ENCODE data around the gene ZBTB45.
"Not testable (repeated sequence)": the region's sequence is repeated elsewhere in the genome, so short reads cannot be mapped to it uniquely, and the experiment has no call there.

Gene ZBTB45

DNA sequence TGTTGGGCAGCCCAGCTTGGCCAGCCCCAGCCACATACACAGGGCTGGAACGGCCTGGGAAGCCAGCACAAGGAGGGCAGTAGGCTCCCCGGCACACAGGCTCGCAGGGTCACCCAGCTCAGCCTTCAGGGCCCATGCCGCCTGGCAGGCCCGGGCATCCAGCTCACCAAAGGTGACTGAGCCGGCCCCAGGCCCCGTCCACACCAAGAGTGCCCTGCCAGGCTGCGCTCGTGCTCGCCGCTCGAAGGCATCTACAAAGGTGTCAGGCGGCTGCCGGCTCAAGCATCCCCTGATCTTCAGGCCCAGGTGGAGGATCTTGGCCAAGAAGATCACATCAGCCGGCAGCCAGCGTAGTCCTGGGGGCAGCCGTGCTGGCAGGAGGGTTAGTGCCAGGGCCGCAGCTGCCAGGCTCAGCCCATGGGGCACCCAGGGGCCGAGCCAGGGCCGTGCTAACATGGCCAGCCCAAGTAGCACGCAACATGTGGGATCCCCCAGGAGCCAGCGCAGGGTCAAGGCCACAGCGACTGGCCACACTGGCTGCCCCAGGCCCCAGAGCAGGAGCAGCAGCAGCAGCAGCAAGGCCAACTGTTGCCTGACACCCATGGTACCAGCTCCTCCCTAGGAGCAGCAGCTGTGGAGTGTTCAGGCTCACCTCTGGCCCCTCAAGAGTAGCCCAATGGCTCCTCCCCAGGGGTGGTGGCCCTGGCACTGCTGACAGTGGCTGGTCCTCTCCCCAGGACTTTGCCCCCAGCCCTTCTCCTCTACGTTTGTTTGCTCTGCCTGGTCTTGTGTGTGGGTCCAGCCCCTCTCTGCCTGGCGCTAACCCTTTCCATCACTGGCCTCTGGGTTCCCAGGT is 8.0 kb downstream of the ZBTB45 start, which contains the start of gene SLC27A5:
Gene SLC27A5 (minus strand): TSS at position 640 of the 856 bp plus-strand sequence. CDS start 37 bp downstream, at position 603.
- no peak for DNase-seq (ENCODE audit: low read depth in 2 of 3, low spot score in 2 of 3)

- no peak for DNase-seq (ENCODE audit: low read depth in 2 of 3, low spot score in 2 of 3)
Observed at GRCh38 chr19:58510084-58510862, 9.3 kb downstream of the ZBTB45 start.

DNA sequence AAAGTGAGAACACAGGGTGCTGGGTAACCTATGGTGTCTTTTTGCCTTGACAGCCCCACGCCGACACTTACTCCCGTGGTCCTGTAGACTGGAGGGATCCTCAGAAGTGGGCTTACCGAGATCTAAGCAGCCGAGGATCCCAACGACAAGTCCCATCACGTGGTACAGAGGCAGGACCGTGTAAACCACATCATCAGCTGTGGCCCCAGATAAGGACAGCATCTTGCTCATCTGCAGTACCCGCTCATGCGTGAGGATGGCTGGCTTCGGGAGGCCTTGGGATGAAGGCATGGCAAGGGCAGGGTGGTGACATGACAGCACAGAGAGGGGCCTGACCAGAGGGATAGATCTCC is 9.9 kb downstream of the ZBTB45 start:
- no peak for DNase-seq (ENCODE audit: low read depth in 2 of 3, low spot score in 2 of 3)

DNA sequence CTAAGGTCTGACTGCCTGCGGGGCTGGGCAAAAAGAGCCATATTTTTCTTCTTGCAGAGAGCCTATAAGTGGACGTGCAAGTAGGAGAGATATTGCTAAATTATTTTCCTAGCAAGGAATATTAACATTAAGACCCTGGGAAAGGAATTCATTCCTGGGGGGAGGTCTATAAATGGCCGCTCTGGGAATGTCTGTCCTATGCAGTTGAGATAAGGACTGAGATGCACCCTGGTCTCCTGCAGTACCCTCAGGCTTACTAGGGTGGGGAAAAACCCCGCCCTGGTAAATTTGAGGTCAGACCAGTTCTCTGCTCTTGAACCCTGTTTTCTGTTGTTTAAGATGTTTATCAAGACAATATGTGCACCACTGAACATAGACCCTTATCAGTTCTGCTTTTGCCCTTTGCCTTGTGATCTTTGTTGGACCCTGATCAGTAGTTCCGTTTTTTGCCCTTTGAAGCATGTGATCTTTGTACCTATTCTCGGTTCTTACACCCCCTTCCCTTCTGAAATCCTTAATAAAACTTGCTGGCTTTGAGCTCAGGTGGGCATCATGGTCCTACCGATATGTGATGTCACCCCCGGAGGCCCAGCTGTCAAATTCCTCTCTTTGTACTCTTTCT is 11.9 kb downstream of the ZBTB45 start:
- not testable (repeated sequence) for DNase-seq (ENCODE audit: low read depth in 2 of 3, low spot score in 2 of 3)

DNA sequence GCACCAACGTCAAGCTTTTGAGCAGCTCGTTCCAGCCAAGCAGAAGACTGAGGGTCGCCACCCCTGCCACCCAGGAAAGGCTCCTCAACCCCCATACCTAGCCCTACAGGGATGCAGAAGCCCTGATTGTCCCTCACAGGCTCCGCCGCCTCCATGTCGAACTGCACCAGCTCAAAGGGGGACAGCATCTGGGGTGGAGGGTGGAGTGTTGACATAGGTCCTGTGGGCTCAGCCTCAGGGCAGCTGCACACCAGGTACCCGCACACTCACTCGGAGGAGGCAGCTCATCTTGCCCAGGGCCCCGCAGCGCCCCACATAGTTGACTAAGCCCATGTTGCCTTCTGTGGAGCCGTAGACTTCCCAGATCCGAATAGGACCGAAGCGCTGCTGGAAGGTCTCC is 19.4 kb downstream of the ZBTB45 start:
- DNase-seq (ENCODE audit: low read depth in 2 of 3, low spot score in 2 of 3), result no peak

GRCh38 chr19:58499021-58499927 is 20.3 kb downstream of the ZBTB45 start:
- DNase-seq (ENCODE audit: low read depth in 2 of 3, low spot score in 2 of 3), result peak; percentile 96 to 98 (median 97)

DNA sequence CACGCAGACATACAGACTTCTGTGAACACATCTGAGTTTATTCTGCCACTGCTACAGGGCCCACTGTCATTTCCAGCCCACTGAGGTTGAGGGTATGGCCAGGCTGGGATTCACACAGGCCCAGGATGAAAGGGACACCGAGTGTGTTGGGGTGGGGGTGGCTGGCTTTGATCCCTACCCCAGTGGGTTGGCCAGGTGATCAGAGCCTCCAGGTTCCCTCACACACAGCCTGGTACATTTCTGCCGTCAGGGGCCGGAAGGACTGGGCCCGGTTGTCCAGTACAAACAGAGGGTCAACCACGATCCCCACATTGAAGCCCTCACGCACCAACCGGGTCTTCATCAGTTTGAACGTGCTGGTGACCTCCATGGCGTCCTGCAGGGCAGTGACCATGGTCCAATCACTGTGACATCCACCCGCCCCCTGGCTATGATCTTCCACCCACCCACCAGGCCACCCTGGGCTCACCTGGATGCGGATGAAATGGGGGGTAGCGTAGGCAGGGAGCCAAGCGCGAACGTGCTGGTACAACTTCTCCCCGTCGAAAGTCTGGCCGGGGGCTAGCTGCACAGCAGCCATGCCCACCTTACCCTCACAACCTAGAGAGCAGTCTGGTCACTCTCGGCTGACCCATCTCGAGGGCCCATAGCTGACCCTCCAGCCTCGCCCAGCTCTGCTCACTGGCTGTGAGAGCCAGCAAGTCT is 21.1 kb downstream of the ZBTB45 start:
- DNase-seq (ENCODE audit: low read depth in 2 of 3, low spot score in 2 of 3), result no peak

- DNase-seq (ENCODE audit: low read depth in 2 of 3, low spot score in 2 of 3), result no peak
Observed at GRCh38 chr19:58497634-58498170, 21.9 kb downstream of the ZBTB45 start.

DNA sequence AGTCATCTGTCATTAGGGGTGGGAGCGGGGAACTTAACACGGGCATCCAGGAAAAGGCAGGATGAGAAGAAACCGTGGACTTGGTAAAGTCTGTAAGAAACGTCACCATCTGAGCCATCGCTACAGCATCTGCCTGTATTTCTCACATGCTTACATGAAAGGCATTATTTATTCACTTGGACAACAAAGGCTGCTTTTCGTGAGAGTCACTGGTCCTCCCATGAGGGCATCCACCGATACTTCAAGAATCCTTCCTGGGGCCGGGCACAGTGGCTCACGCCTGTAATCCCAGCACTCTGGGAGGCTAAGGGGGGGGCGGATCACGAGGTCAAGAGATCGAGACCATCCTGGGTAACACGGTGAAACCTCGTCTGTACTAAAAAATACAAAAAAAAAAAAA is 27.3 kb downstream of the ZBTB45 start:
- no peak for DNase-seq (ENCODE audit: low read depth in 2 of 3, low spot score in 2 of 3)

DNA sequence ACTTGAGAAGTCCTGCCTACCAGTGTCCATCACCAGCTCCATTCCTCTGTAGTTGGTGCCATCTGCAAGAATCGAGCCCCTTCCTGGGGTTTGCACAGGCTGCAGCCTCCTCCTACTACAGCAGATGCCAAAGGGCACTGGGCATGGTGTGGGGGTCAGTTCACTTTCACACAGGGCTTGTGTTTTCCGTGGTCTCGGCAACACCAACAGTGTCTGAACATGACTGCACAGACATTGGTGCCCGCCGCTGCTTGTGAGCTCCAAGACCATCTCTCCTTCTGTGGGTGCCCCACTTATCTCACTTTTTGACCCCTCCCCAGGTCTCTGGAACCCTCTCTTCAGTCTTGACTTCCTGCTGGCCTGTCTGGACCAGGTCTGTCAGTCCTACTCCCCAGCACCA is 28.2 kb downstream of the ZBTB45 start:
- no peak for DNase-seq (ENCODE audit: low read depth in 2 of 3, low spot score in 2 of 3)

- DNase-seq (ENCODE audit: low read depth in 2 of 3, low spot score in 2 of 3), result not testable (repeated sequence)
Observed at GRCh38 chr19:58484349-58484748, 35.3 kb downstream of the ZBTB45 start.

DNA sequence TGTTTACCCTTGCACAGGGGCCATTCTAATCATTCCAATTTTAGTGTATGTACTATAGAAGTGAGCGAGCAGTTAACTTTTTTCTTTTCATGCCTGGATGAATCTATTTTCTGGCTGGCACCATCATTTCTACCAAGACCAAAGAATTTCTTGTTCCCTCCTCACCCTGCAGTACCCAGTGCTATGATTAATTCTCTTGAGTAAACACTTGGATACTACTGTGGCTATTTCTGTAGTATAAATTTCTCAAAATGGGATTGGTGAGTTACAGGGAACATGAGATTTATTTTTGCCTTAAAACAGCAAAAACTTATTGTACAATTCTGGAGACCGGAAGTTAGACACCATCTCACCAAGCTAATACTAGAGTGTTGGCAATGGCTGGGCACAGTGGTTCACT is 35.8 kb downstream of the ZBTB45 start:
- DNase-seq (ENCODE audit: low read depth in 2 of 3, low spot score in 2 of 3), result no peak

GRCh38 chr19:58482372-58482771 is 37.2 kb downstream of the ZBTB45 start:
- DNase-seq (ENCODE audit: low read depth in 2 of 3, low spot score in 2 of 3), result no peak

GRCh38 chr19:58480831-58481230 is 38.8 kb downstream of the ZBTB45 start:
- DNase-seq (ENCODE audit: low read depth in 2 of 3, low spot score in 2 of 3), result no peak

- no peak for DNase-seq (ENCODE audit: low read depth in 2 of 3, low spot score in 2 of 3)
Observed at GRCh38 chr19:58480481-58480830, 39.2 kb downstream of the ZBTB45 start.

DNA sequence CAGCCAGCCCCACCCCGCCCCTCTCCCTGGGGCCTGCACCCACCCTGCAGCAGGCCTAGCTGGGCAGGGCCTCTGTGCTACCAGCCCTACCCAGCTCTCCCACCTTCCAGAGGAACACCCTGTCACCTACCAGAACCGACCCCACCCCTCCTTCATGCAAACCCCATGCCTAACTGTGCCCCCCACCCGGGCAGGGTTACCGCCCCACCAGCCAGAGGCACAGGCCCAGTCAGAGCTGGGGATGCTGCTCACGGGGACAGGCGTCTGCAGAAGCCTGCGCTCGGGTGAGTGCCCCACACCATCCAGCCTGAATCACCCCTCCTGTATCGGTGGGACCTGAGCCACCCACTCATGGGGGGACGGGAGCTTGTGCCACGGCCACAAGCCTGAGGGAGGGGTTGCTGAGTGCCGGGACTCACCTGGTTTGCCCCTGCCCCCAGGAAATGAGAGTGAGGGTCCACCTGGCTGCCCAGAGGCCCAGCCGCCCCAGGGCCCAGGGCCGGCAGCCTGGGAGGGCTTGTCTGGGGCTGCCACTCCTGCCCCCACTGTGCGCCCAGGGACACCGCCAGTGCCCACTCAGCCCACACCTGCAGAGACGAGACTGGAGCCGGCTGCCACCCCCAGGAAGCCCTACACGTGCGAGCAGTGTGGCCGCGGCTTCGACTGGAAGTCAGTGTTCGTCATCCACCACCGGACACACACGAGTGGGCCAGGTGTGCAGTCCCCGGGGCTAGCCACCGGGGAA is 39.7 kb downstream of the ZBTB45 start:
- no peak for DNase-seq (ENCODE audit: low read depth in 2 of 3, low spot score in 2 of 3)

GRCh38 chr19:58479303-58479702 is 40.3 kb downstream of the ZBTB45 start:
- DNase-seq (ENCODE audit: low read depth in 2 of 3, low spot score in 2 of 3), result no peak

DNA sequence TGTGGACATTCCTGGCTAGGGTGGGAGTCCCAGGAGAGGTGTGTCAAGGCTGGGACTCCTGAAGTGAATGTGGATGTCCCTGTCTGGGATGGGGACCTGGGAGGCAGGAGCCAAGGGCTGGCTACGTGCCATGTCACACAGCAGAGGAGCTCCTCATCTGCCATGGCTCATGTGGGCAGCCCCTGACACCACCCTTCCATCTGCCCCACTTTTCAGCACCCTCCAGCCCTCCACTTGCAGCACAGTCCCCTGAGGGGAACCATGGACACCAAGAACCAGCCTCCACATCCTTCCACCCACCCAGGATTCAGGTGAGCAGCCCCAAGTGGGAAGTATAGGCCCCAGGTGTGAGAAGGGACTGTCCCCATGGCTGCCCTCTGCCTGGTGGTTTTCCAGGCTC is 41.7 kb downstream of the ZBTB45 start:
- no peak for DNase-seq (ENCODE audit: low read depth in 2 of 3, low spot score in 2 of 3)

GRCh38 chr19:58477130-58477529 is 42.5 kb downstream of the ZBTB45 start:
- DNase-seq (ENCODE audit: low read depth in 2 of 3, low spot score in 2 of 3), result no peak

Measured in activated CD8-positive, alpha-beta memory T cell treated with anti-CD3 and anti-CD28 coated beads for 48 hours (primary cell).